GM19395 (cell line): ENCODE results near the gene SLF2.
"Not testable (repeated sequence)": the region's sequence is repeated elsewhere in the genome, so short reads cannot be mapped to it uniquely, and the experiment has no call there.

Experiments used
- ATAC-seq: cut with Tn5 transposase; IDR thresholded peaks from one replicate; pipeline ENCODE4 v1.9.1; 2021; ENCODE audit warnings: mild to moderate bottlenecking, moderate library complexity; ENCODE audit not compliant: unreplicated experiment

Gene SLF2

GRCh38 chr10:100879741-100880360, 32.9 kb upstream of the SLF2 start:
- no peak for ATAC-seq

DNA sequence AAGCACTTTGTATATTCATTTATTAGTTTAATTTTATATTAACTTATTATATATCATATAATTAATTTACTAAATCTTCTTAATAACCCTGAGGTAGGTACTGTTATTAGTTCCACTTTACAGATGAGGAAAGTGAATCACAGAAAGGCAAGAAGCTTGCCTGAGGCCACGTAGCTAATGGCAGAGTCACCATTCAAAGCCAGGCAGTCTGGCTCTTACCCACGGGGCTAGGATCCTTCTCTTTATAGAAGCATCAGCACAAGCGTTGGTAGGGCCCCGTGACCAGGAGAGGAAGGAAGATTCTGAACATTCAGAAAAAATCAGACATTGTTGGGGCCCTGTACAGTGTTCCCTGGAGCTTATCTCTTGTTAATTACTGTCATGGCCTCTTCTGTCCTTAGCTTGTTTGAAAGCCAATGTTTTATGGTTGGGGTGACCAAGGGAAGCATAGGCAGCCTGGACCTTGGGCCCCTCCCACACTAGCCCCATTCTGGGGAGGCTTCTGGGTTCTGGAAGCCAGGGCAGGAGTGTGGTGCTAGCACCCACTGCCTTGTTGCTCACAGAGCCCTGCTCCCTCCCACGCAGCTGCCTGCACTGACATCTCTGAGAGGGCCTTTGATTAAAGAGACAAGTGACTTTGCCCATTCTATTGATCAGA, 31.1 kb upstream of the SLF2 start:
- no peak for ATAC-seq

- ATAC-seq = no peak
Observed at GRCh38 chr10:100882252-100882651, 30.5 kb upstream of the SLF2 start.

- no peak for ATAC-seq
Observed at GRCh38 chr10:100882671-100883311, 30.0 kb upstream of the SLF2 start.

DNA sequence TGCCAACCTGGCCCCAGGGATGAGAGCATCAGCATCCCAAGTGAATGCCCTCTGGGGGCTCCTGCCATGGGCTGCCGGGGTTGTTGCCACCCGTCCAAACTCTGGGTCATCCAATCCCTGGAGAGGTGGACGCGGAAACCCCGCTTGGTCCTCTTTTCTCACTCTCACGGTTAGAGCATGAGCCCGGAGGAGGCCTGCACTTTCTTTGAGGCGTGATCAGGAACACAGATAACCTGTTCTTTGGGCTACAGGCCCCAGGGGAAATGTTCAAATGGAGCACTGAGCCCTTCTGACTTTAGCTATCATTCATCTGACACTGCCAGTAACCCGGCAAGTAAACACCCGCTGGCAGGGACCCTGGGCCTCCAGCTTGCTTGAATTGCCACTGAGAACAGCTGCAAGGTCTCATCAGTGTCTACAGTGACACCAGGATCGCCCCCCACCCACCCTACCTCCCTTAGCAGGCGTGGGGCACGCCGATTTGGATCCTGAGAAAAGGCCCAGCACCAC, 29.4 kb upstream of the SLF2 start:
- ATAC-seq = no peak

DNA sequence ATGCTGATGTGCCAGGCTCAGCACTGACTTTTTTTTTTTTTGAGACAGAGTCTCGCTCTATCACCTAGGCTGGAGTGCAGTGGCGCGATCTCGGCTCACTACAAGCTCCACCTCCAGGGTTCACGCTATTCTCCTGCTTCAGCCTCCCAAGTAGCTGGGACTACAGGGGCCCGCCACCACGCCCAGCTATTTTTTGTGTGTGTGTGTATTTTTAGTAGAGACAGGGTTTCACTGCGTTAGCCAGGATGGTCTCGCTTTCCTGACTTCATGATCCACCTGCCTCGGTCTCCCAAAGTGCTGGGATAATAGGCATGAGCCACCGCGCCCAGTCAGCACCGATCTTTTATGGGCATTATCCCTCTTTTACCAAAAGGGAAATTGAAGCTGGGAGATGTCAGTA, 27.2 kb upstream of the SLF2 start:
- not testable (repeated sequence) for ATAC-seq

GRCh38 chr10:100886091-100886490, 26.7 kb upstream of the SLF2 start:
- no peak for ATAC-seq

GRCh38 chr10:100886521-100886920, 26.2 kb upstream of the SLF2 start:
- no peak for ATAC-seq

DNA sequence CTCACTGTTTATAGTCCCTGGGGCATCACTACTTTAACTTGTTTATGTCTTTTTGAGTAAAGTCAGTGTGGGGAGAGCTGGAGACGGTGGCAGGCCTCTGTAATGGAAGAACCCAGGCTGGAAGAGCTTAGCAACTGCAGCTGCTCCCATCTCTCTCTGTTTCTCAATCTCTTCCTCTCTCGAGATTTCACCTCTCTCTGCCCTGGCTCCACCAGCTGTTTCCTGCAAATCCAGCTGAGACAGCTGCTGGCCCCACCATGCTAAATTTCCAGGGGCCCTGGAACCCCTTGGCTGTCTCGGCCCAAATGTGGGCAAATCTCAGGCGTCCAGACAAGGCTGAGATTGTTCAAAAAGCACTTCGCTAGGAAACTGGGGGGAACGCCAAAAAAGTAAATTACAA, 25.8 kb upstream of the SLF2 start:
- ATAC-seq = no peak

- no peak for ATAC-seq
Observed at GRCh38 chr10:100887761-100888296, 24.9 kb upstream of the SLF2 start.

- ATAC-seq = no peak
Observed at GRCh38 chr10:100888957-100889356, 23.8 kb upstream of the SLF2 start.

- ATAC-seq = no peak
Observed at GRCh38 chr10:100889546-100889945, 23.2 kb upstream of the SLF2 start.

DNA sequence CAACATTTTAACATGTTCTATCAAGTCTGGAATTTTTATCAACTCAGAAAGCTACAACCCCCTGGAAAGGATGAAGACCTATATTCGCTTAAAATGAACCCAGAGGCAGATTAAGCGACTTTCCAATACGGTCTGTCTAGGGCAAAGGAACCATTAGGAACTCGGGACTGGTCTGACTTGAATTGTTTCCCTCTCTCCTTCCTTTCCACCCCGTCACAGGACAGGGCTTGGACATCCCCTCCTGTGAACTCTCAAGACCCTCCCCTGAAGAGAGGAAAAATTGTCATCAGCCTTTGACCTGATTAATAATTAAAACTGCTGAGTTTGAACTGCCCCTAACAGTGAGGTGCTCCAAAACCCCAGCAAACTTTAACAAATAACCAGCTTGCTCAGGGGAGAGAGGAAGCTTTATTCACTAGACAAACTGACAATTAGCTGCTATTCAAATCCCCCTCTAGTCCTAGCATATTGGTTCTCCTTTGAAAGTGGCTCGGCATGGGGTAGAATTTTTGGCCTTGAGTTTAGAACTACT, 22.6 kb upstream of the SLF2 start:
- no peak for ATAC-seq

DNA sequence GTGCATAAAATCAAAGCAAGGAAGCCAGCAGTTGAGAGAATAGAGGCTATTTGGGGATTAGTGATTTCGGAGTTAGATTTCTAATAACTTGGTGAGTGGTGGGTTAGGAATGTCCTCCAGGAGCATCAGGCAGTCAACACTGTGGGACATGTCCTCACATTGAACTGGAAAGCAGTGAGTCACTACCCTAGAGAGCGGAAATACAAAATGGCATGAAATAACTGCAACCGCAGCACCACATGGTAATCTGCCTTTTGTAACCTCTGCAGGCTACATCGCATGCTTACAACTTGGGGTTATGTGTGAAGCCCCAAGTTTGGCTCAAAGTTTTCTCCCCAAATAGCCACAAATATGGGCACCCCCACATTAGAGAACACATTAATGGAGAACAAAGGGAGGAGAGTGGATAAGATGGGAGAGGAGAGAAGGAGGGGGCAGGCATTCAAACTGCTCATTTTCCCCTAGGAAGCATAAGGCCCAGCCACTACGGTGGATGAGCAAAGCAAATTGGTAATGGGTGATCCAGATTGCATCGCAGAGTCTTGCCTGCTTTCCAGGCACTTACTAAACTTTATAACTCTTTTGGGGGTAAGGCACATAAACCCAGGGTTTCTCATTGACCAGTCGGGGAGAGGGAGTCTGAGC, 22.0 kb upstream of the SLF2 start:
- ATAC-seq = no peak

- no peak for ATAC-seq
Observed at GRCh38 chr10:100894033-100894432, 18.7 kb upstream of the SLF2 start.

GRCh38 chr10:100894589-100895294, 18.0 kb upstream of the SLF2 start:
- ATAC-seq = no peak

DNA sequence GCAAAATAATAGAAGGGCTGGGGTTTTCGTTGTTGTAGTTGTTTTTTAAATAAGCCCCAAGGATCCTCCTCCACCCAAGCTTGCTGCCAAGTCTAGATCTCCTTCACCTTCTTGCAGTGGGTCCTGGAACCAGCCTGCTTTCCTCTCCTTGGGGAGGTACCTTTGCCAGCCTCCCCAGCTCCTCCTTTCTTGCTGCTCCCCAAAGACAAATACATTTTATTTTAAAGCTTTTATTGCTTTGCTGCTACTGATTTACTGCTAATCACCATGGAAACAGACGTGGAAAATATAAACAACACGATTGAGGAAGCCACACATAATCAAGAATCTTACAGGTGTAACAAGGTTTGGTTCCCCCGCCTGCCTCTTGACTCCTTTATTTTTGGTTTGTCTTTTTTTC, 17.4 kb upstream of the SLF2 start:
- ATAC-seq = no peak

DNA sequence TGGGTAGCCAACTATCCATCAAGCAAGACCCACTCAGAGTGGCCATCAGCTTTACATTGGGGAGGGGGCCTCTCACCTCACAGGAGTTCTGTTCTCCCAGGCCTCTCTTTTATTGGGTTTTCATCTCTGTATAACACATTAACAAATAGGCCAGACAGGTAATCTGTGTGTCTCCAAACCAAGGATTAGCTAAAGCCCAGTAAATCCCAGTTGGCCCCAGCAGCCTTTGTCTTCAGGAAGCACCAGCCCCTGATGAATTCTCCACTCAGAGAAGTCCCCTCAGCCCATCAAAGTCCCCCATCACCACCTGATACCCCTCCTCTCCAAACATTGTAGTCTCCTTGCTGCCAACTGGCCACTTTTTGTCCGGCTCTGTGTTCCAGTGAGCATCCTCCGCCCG, 16.9 kb upstream of the SLF2 start:
- ATAC-seq = no peak

GRCh38 chr10:100896876-100897461, 15.8 kb upstream of the SLF2 start:
- ATAC-seq = no peak

- no peak for ATAC-seq
Observed at GRCh38 chr10:100897976-100898375, 14.8 kb upstream of the SLF2 start.
